Measurements from ENCODE around the gene FGFR3.

Gene FGFR3

GRCh38 chr4:1770791-1771231, 22.3 kb upstream of the FGFR3 start:
- DNase-seq: no peak

- no peak for DNase-seq
Measured at GRCh38 chr4:1771555-1772305, 21.4 kb upstream of the FGFR3 start.

GRCh38 chr4:1772853-1773538, 20.1 kb upstream of the FGFR3 start:
- DNase-seq: no peak

GRCh38 chr4:1773754-1774153, 19.3 kb upstream of the FGFR3 start:
- DNase-seq: no peak

GRCh38 chr4:1775731-1776500, 17.2 kb upstream of the FGFR3 start:
- no peak for DNase-seq

- DNase-seq: no peak
Measured at GRCh38 chr4:1776521-1777161, 16.5 kb upstream of the FGFR3 start.

GRCh38 chr4:1777822-1778641, 15.1 kb upstream of the FGFR3 start:
- DNase-seq: no peak

- no peak for DNase-seq
Measured at GRCh38 chr4:1778642-1779392, 14.3 kb upstream of the FGFR3 start.

GRCh38 chr4:1779588-1780382, 13.3 kb upstream of the FGFR3 start:
- no peak for DNase-seq

- no peak for DNase-seq
Measured at GRCh38 chr4:1780435-1780834, 12.7 kb upstream of the FGFR3 start.

- DNase-seq: no peak
Measured at GRCh38 chr4:1783015-1783414, 10.1 kb upstream of the FGFR3 start.

- no peak for DNase-seq
Measured at GRCh38 chr4:1783970-1784369, 9.1 kb upstream of the FGFR3 start.

- DNase-seq: no peak
Measured at GRCh38 chr4:1784395-1784788, 8.7 kb upstream of the FGFR3 start.

- DNase-seq: no peak
Measured at GRCh38 chr4:1784789-1785591, 8.1 kb upstream of the FGFR3 start.

- no peak for DNase-seq
Measured at GRCh38 chr4:1785592-1785991, 7.5 kb upstream of the FGFR3 start.

GRCh38 chr4:1786544-1787362, 6.3 kb upstream of the FGFR3 start:
- DNase-seq: no peak

GRCh38 chr4:1787411-1788077, 5.5 kb upstream of the FGFR3 start:
- no peak for DNase-seq

GRCh38 chr4:1788254-1788973, 4.7 kb upstream of the FGFR3 start:
- DNase-seq: no peak
